IPS-NIHi7 (cell line): ENCODE measurements around the gene ZBTB47.

Experiments used
- DNase-seq: peaks from one replicate; pipeline ENCODE4 v3.0.0; 2012; ENCODE audit warnings: mixed read lengths; ENCODE audit errors: extremely low spot score

The ZBTB47 gene

GRCh38 chr3:42685363-42685881 is 31.9 kb downstream of the ZBTB47 start, which contains the start of gene KLHL40:
KLHL40 (plus strand) TSS chr3:42685537; CDS start chr3:42685619, 82 bp downstream.
- DNase-seq: no peak

GRCh38 chr3:42685891-42686820 is 32.7 kb downstream of the ZBTB47 start:
- DNase-seq: no peak

GRCh38 chr3:42686832-42687650 is 33.5 kb downstream of the ZBTB47 start:
- DNase-seq: no peak

GRCh38 chr3:42688016-42688415 is 34.5 kb downstream of the ZBTB47 start:
- no peak for DNase-seq

- no peak for DNase-seq
These were observed 35.3 kb downstream of the ZBTB47 start for GRCh38 chr3:42688487-42689420.

- DNase-seq: no peak
These were observed 36.0 kb downstream of the ZBTB47 start for GRCh38 chr3:42689421-42690014.

- DNase-seq: no peak
These were observed 36.7 kb downstream of the ZBTB47 start for GRCh38 chr3:42690191-42690590.

- no peak for DNase-seq
These were observed 37.5 kb downstream of the ZBTB47 start for GRCh38 chr3:42690766-42691680.

GRCh38 chr3:42691816-42692666 is 38.5 kb downstream of the ZBTB47 start:
- DNase-seq: no peak

GRCh38 chr3:42692667-42693529 is 39.4 kb downstream of the ZBTB47 start:
- no peak for DNase-seq

- DNase-seq: no peak
These were observed 40.0 kb downstream of the ZBTB47 start for GRCh38 chr3:42693530-42693930.

- DNase-seq: no peak
These were observed 40.9 kb downstream of the ZBTB47 start for GRCh38 chr3:42694366-42694765.

GRCh38 chr3:42696356-42697288 is 43.1 kb downstream of the ZBTB47 start:
- no peak for DNase-seq

- no peak for DNase-seq
These were observed 44.0 kb downstream of the ZBTB47 start for GRCh38 chr3:42697289-42698051.

- no peak for DNase-seq
These were observed 44.9 kb downstream of the ZBTB47 start for GRCh38 chr3:42698216-42698910.
